Heart left ventricle (tissue), 16 donors: ENCODE data around the gene MSI1. TPM values are rescaled to one million over a fixed set of nuclear protein-coding genes. Genes with fewer than 3 reads are reported as not detected.
A peak's percentile ranks its signal among the peaks of the same experiment; 100 is the strongest.

Source experiments
- ATAC-seq, 4 donors: fragments of 200-7000 bp; cut with Tn5 transposase; one replicate each; pipeline ENCODE4 v1.9.1; 2020 to 2022; ENCODE audit warnings: moderate library complexity in 4 of 4, mild to moderate bottlenecking in 3 of 4, moderate number of reproducible peaks in 1 of 4
- DNase-seq, 5 donors: peaks; one replicate each; pipeline ENCODE4 v3.0.0-alpha.2; 2020
- H3K27ac ChIP-seq, 12 donors: fragments of 200-600 bp; sonication (generic) in 4 of 12; one replicate each; pipeline versions ENCODE4 v1.5.0 to v1.8.0; 2016 to 2022; ENCODE audit warnings: mild to moderate bottlenecking in 2 of 12
- H3K27me3 ChIP-seq, 9 donors: fragments of 200-600 bp; sonication (generic) in 2 of 9; one replicate each; pipeline versions ENCODE4 v1.5.1 to v1.8.0; 2016 to 2022; ENCODE audit warnings: mild to moderate bottlenecking in 3 of 9
- H3K36me3 ChIP-seq, 9 donors: fragments of 200-600 bp; sonication (generic) in 2 of 9; one replicate each; pipeline versions ENCODE4 v1.5.0 to v1.8.0; 2018 to 2022; ENCODE audit warnings: mild to moderate bottlenecking in 2 of 9
- H3K4me1 ChIP-seq, 12 donors: fragments of 200-600 bp; sonication (generic) in 4 of 12; one replicate each; pipeline versions ENCODE4 v1.5.0 to v1.8.0; 2016 to 2022; ENCODE audit warnings: mild to moderate bottlenecking in 3 of 12
- H3K4me3 ChIP-seq, 12 donors: fragments of 200-600 bp; sonication (generic) in 4 of 12; one replicate each; pipeline versions ENCODE4 v1.5.0 to v1.8.0; 2017 to 2022; ENCODE audit warnings: mild to moderate bottlenecking in 9 of 12, moderate library complexity in 4 of 12
- H3K9me3 ChIP-seq, 12 donors: fragments of 200-600 bp; sonication (generic) in 4 of 12; one replicate each; pipeline versions ENCODE4 v1.5.0 to v1.8.0; 2016 to 2022; ENCODE audit warnings: mild to moderate bottlenecking in 1 of 12
- POLR2A ChIP-seq, 2 donors: fragments of 450-650 bp; IDR thresholded peaks; one replicate each; pipeline ENCODE4 v1.6.1; 2017; ENCODE audit warnings: antibody characterized with exemption in 2 of 2, mild to moderate bottlenecking in 2 of 2, moderate library complexity in 2 of 2
- WGBS, 4 donors: extraction: QIAGEN DNeasy Blood & Tissue Kit in 2 of 4; methylation state at CpG; one replicate each; pipeline versions ENCODE4 v1.1.5 to v1.1.7; 2013 to 2018; 5-methylcytosine and 5-hydroxymethylcytosine counted together
- intact Hi-C, 10 donors: fragments of 100-400 bp; cut with DNase I; formaldehyde crosslinking; loops; one replicate each; pipeline versions ENCODE4 v1.11.1 to v1.14.2; 2022
- polyA plus RNA-seq, 2 donors: library from polyadenylated mRNA; stranded (reverse); fragments of 200-250 nt; gene quantifications; one replicate each; pipeline ENCODE4 v1.2.3, GENCODE V29; 2013
- total RNA-seq, 9 donors: library from RNA; depleted of rRNA in 2 of 9; stranded (reverse); fragments of >200 nt in 2 of 9; fragmentation: NEBNext Ultra II Directional in 3 of 9; extraction: Animal tissue kit (Norgen Biotek cat#: 25700) in 3 of 9; gene quantifications; one replicate each; pipeline versions ENCODE4 v1.1.0 to v1.2.4, GENCODE V29; 2016 to 2023
- TF ChIP-seq, protein P1 (sequence below), 12 donors: fragments of 200-600 bp; sonication (generic) in 4 of 12; IDR thresholded peaks; one replicate each; pipeline versions ENCODE4 v1.5.0 to v1.8.0; 2018 to 2022; ENCODE audit warnings: antibody characterized with exemption in 12 of 12, mild to moderate bottlenecking in 5 of 12
- donor health status: ischemic (EF 13 %, LVEDD 7.1; RV severe dilation, severe dysfunction).
- donor health status: healthy with polysubstance abuse.
- donor health status: DM: no; HTN: yes; CAD: no.
- donor health status: DM: no; HTN: no; CAD: no.
- donor health status: ischemic (EF 25% LVEDD 6.9; RV normal size, moderate dysfunction).
- donor health status: ischemic (EF 25% LVEDD 5.7; RV mildly dilated, moderate dysfunction).
- donor health status: healthy.
- donor health status: DM: yes; HTN: yes; CAD: no.
- donor health status: ischemic (EF 35%, LVEDD 5.7; RV mildly dilated, moderate dysfunction).
- donor health status: nonischemic (EF 11% LVEDD 7.7; RV severe dilation, severe dysfunction).
- donor health status: DM: yes; HTN: yes; CAD: no.
- donor health status: PGD.
- donor health status: ischemic (EF 29% LVEDD 5.4; RV normal size, mild dysfunction).
- donor health status: nonischemic (EF 23%, LVEDD 6.1; RV moderate dilation, normal function).

Gene MSI1
- total and polyA plus RNA-seq, 11 donors = 2.1 to 8.7 (median 5.4) TPM

DNA sequence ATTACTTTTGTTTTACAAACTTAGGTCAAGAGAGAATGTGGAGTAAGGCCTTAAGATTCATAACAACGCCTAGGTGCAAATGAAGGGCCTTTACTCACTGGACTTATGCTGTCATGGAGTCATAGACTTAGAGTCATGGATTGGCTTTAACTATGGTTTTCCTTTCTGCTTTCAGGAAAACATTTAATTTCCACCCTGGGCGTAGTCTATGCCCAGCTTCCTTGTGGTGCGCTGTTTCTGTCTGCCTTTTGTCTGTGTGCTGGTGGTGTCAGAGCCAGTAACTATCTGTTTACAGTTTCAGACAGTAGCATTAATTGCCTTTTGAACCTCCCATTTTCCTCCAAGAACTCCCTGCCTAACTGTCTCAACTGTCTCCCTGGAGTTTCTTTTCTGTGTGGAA lies 37.1 kb upstream of the MSI1 start:
- no peak for TF ChIP-seq POLR2A (IDR thresholded peaks at IDR 0.05)
- TF ChIP-seq, protein P1, sequence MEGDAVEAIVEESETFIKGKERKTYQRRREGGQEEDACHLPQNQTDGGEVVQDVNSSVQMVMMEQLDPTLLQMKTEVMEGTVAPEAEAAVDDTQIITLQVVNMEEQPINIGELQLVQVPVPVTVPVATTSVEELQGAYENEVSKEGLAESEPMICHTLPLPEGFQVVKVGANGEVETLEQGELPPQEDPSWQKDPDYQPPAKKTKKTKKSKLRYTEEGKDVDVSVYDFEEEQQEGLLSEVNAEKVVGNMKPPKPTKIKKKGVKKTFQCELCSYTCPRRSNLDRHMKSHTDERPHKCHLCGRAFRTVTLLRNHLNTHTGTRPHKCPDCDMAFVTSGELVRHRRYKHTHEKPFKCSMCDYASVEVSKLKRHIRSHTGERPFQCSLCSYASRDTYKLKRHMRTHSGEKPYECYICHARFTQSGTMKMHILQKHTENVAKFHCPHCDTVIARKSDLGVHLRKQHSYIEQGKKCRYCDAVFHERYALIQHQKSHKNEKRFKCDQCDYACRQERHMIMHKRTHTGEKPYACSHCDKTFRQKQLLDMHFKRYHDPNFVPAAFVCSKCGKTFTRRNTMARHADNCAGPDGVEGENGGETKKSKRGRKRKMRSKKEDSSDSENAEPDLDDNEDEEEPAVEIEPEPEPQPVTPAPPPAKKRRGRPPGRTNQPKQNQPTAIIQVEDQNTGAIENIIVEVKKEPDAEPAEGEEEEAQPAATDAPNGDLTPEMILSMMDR (IDR thresholded peaks at IDR 0.05) = no peak
- Histone ChIP-seq H3K27ac (no peak overlapping the region), H3K4me3 (no peak overlapping the region), H3K27me3 (no peaks in the 10 kb centered on the region), H3K4me1 (no peaks in the 10 kb centered on the region), H3K36me3 (no peaks in the 10 kb centered on the region), H3K9me3 (no peaks in the 10 kb centered on the region)
- ATAC-seq = no peak
- 73 to 83% (median 75%) methylated on average over 3 of the region's 3 CpGs for WGBS, 4 donors
- intact Hi-C loops = no loop called here
- no peak for DNase-seq

DNA sequence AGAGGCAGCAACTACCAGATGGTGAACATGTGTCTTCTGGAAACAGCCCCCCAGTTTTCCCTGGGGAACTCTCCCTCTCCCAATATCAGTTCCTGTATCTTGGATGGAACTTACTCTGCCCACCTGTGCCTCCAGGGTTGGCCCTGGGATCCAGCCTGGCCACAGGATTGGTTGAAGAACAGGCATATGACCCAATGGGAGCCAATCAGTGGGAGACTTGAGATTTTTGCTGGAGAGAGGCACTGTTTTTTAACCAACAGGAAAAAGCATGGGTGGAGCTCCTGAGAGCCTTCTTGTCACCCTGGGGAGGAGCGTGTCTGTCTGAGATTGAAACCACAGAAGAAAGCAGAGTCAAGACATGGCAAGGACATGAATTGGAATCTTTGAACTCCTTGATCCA lies 35.3 kb upstream of the MSI1 start:
- WGBS, 4 donors = 64 to 89% (median 73%) methylated on average over 1 of the region's 1 CpG
- peaks cover 0 to 6% (median 0%) of the 10 kb centered on the region in 9 donors for H3K27me3 ChIP-seq
- no peak for TF ChIP-seq POLR2A (IDR thresholded peaks at IDR 0.05)
- TF ChIP-seq, protein P1 (IDR thresholded peaks at IDR 0.05) = no peak

DNA sequence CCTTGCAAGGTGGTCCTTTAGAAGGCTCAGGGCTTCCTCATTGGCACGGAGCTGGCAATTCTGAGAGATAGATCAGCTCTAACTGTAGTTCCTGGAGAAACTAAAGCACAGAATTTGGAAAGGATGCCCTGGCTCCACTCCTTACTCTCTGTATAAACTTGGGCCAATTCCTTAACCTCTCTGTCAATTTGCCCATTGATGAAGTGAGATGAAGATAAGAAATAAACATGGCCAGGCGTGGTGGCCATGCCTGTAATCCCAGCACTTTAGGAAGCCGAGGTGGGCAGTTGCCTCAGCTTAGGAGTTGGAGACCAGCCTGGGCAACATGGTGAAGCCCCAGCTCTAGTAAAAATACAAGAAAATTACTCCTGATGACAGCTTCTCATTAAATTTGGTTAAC lies 34.9 kb upstream of the MSI1 start:
- WGBS, 4 donors = 61 to 87% (median 81%) methylated on average over 3 of the region's 3 CpGs
- DNase-seq (no peak), ATAC-seq (no peak)
- H3K4me1 ChIP-seq = no peaks in the 10 kb centered on the region
- TF ChIP-seq, protein P1 (IDR thresholded peaks at IDR 0.05) = no peak
- TF ChIP-seq POLR2A (IDR thresholded peaks at IDR 0.05) = no peak
- no peak overlapping the region for H3K4me3 ChIP-seq
- H3K27ac ChIP-seq = no peak overlapping the region
- intact Hi-C loops = no loop called here
- H3K9me3 ChIP-seq = no peaks in the 10 kb centered on the region
- no peaks in the 10 kb centered on the region for H3K36me3 ChIP-seq
- peaks cover 0 to 6% (median 0%) of the 10 kb centered on the region in 9 donors for H3K27me3 ChIP-seq

More for the DNA sequence above, 35.3 kb upstream of the MSI1 start:
- H3K4me3 ChIP-seq = no peak overlapping the region
- DNase-seq = no peak
- H3K27ac ChIP-seq = no peak overlapping the region
- no peaks in the 10 kb centered on the region for H3K9me3 ChIP-seq
- intact Hi-C loops = no loop called here
- ATAC-seq = no peak
- no peaks in the 10 kb centered on the region for H3K4me1 ChIP-seq
- H3K36me3 ChIP-seq = no peaks in the 10 kb centered on the region

GRCh38 chr12:120402217-120402616 lies 33.3 kb upstream of the MSI1 start:
- WGBS, 4 donors = 19 to 26% (median 21%) methylated on average over 13 of the region's 13 CpGs
- peak in 2 of 4 donors; percentile 53 to 63 for ATAC-seq
- no peak for TF ChIP-seq POLR2A (IDR thresholded peaks at IDR 0.05)
- TF ChIP-seq, protein P1 (IDR thresholded peaks at IDR 0.05) = no peak

More at GRCh38 chr12:120402217-120402616, 33.3 kb upstream of the MSI1 start:
- peaks cover 0 to 13% (median 0%) of the 10 kb centered on the region in 9 donors for H3K27me3 ChIP-seq
- no peak for DNase-seq
- no peaks in the 10 kb centered on the region for H3K9me3 ChIP-seq
- no peak overlapping the region for H3K27ac ChIP-seq
- intact Hi-C loops = no loop called here
- H3K36me3 ChIP-seq = no peaks in the 10 kb centered on the region
- no peaks in the 10 kb centered on the region for H3K4me1 ChIP-seq
- no peak overlapping the region for H3K4me3 ChIP-seq
